ENCODE data around the gene UBAC2. TPM values are rescaled to one million over a fixed set of nuclear protein-coding genes. Genes with fewer than 3 reads are reported as not detected.

UBAC2 gene
- total RNA-seq, 1 donor, result 36.9 TPM

GRCh38 chr13:99327761-99328160 is 127.1 kb downstream of the UBAC2 start:
- Histone ChIP-seq H3K36me3 (ENCODE audit: insufficient read depth, low read length) (no peaks in the 10 kb centered on the region), H3K4me1 (ENCODE audit: insufficient read depth, low read length) (peaks cover 9% of the 10 kb centered on the region), H2AFZ (ENCODE audit: low read length) (no peak overlapping the region), H3K27me3 (ENCODE audit: insufficient read depth, low read length) (no peaks in the 10 kb centered on the region), H3K27ac (ENCODE audit: low read depth, low read length) (no peak overlapping the region), H3K4me2 (ENCODE audit: insufficient read depth, low read length) (no peak overlapping the region), H3K79me2 (ENCODE audit: insufficient read depth, low read length) (no peaks in the 10 kb centered on the region), H4K20me1 (ENCODE audit: insufficient read depth, low read length) (peaks cover 2% of the 10 kb centered on the region), H3K4me3 (ENCODE audit: insufficient read depth, low read length) (no peak overlapping the region), H3K9me3 (ENCODE audit: low read depth, low read length) (no peaks in the 10 kb centered on the region)
- TF ChIP-seq CTCF (IDR thresholded peaks at IDR 0.05; ENCODE audit: extremely low read depth, low read depth, low read length), result no peak
- DNase-seq (ENCODE audit: insufficient read length, low spot score, missing footprints), result no peak

- no peaks in the 10 kb centered on the region for H3K27me3 ChIP-seq (ENCODE audit: insufficient read depth, low read length)
- no peak overlapping the region for H3K27ac ChIP-seq (ENCODE audit: low read depth, low read length)
- no peak for DNase-seq (ENCODE audit: insufficient read length, low spot score, missing footprints)
- no peaks in the 10 kb centered on the region for H3K4me1 ChIP-seq (ENCODE audit: insufficient read depth, low read length)
- no peaks in the 10 kb centered on the region for H3K79me2 ChIP-seq (ENCODE audit: insufficient read depth, low read length)
- H3K4me2 ChIP-seq (ENCODE audit: insufficient read depth, low read length), result no peak overlapping the region
- H3K4me3 ChIP-seq (ENCODE audit: insufficient read depth, low read length), result no peak overlapping the region
- no peaks in the 10 kb centered on the region for H3K9me3 ChIP-seq (ENCODE audit: low read depth, low read length)
- H3K36me3 ChIP-seq (ENCODE audit: insufficient read depth, low read length), result no peaks in the 10 kb centered on the region
- H4K20me1 ChIP-seq (ENCODE audit: insufficient read depth, low read length), result peaks cover 2% of the 10 kb centered on the region
- no peak for TF ChIP-seq CTCF (IDR thresholded peaks at IDR 0.05; ENCODE audit: extremely low read depth, low read depth, low read length)
- H2AFZ ChIP-seq (ENCODE audit: low read length), result no peak overlapping the region
Observed at GRCh38 chr13:99329477-99329876, 128.8 kb downstream of the UBAC2 start.

- no peak overlapping the region for H3K4me3 ChIP-seq (ENCODE audit: insufficient read depth, low read length)
- H3K4me2 ChIP-seq (ENCODE audit: insufficient read depth, low read length), result no peak overlapping the region
- peaks cover 2% of the 10 kb centered on the region for H4K20me1 ChIP-seq (ENCODE audit: insufficient read depth, low read length)
- H3K27me3 ChIP-seq (ENCODE audit: insufficient read depth, low read length), result no peaks in the 10 kb centered on the region
- H2AFZ ChIP-seq (ENCODE audit: low read length), result no peak overlapping the region
- no peaks in the 10 kb centered on the region for H3K79me2 ChIP-seq (ENCODE audit: insufficient read depth, low read length)
- no peak overlapping the region for H3K27ac ChIP-seq (ENCODE audit: low read depth, low read length)
- no peaks in the 10 kb centered on the region for H3K4me1 ChIP-seq (ENCODE audit: insufficient read depth, low read length)
- H3K36me3 ChIP-seq (ENCODE audit: insufficient read depth, low read length), result no peaks in the 10 kb centered on the region
- no peaks in the 10 kb centered on the region for H3K9me3 ChIP-seq (ENCODE audit: low read depth, low read length)
- DNase-seq (ENCODE audit: insufficient read length, low spot score, missing footprints), result no peak
- TF ChIP-seq CTCF (IDR thresholded peaks at IDR 0.05; ENCODE audit: extremely low read depth, low read depth, low read length), result no peak
Observed at GRCh38 chr13:99330942-99331341, 130.3 kb downstream of the UBAC2 start.

- Histone ChIP-seq H3K4me2 (ENCODE audit: insufficient read depth, low read length) (no peak overlapping the region), H3K36me3 (ENCODE audit: insufficient read depth, low read length) (no peaks in the 10 kb centered on the region), H3K27ac (ENCODE audit: low read depth, low read length) (no peak overlapping the region), H4K20me1 (ENCODE audit: insufficient read depth, low read length) (peaks cover 2% of the 10 kb centered on the region), H3K9me3 (ENCODE audit: low read depth, low read length) (no peaks in the 10 kb centered on the region), H3K4me3 (ENCODE audit: insufficient read depth, low read length) (no peak overlapping the region), H3K27me3 (ENCODE audit: insufficient read depth, low read length) (no peaks in the 10 kb centered on the region), H3K4me1 (ENCODE audit: insufficient read depth, low read length) (no peaks in the 10 kb centered on the region), H2AFZ (ENCODE audit: low read length) (no peak overlapping the region), H3K79me2 (ENCODE audit: insufficient read depth, low read length) (no peaks in the 10 kb centered on the region)
- DNase-seq (ENCODE audit: insufficient read length, low spot score, missing footprints), result no peak
- TF ChIP-seq CTCF (IDR thresholded peaks at IDR 0.05; ENCODE audit: extremely low read depth, low read depth, low read length), result no peak
Observed at GRCh38 chr13:99331881-99332293, 131.2 kb downstream of the UBAC2 start.

All from osteoblast (primary cell).